AG09309 (cell line): ENCODE measurements around the gene NOP56.
"Not testable (repeated sequence)": the region's sequence is repeated elsewhere in the genome, so short reads cannot be mapped to it uniquely, and the experiment has no call there.

Experiments used
- DNase-seq: peaks from one replicate; pipeline ENCODE4 v3.0.0-alpha.2; 2010; ENCODE audit warnings: low read depth
- H3K4me3 ChIP-seq: 2 replicates; pipeline ENCODE4 v1.5.1; 2011; ENCODE audit warnings: mild to moderate bottlenecking, low read depth, low read length, moderate library complexity; ENCODE audit not compliant: control insufficient read depth
- CTCF ChIP-seq: IDR thresholded peaks from 2 replicates; pipeline ENCODE4 v1.5.1; 2011; ENCODE audit warnings: mild to moderate bottlenecking, low read depth, low read length, inconsistent platforms; ENCODE audit not compliant: insufficient read depth, control insufficient read depth; ENCODE audit errors: missing control alignments

NOP56 gene

GRCh38 chr20:2694519-2694918 is 42.1 kb downstream of the NOP56 start:
- no peak for TF ChIP-seq CTCF
- no peak for DNase-seq
- H3K4me3 ChIP-seq, result no peak overlapping the region

- no peak for DNase-seq
- H3K4me3 ChIP-seq, result no peak overlapping the region
- TF ChIP-seq CTCF, result no peak
These were observed 43.0 kb downstream of the NOP56 start for GRCh38 chr20:2695206-2695983.

- not testable (repeated sequence) for H3K4me3 ChIP-seq, DNase-seq
These were observed 43.6 kb downstream of the NOP56 start for GRCh38 chr20:2695984-2696525.

- no peak for DNase-seq
- no peak overlapping the region for H3K4me3 ChIP-seq
- no peak for TF ChIP-seq CTCF
These were observed 44.2 kb downstream of the NOP56 start for GRCh38 chr20:2696646-2697045.

- TF ChIP-seq CTCF, result no peak
- no peak overlapping the region for H3K4me3 ChIP-seq
- DNase-seq, result no peak
These were observed 45.3 kb downstream of the NOP56 start for GRCh38 chr20:2697768-2698167.

GRCh38 chr20:2698186-2698817 is 45.9 kb downstream of the NOP56 start:
- DNase-seq, result no peak
- H3K4me3 ChIP-seq, result no peak overlapping the region
- no peak for TF ChIP-seq CTCF

GRCh38 chr20:2698912-2699311 is 46.5 kb downstream of the NOP56 start:
- H3K4me3 ChIP-seq, result no peak overlapping the region
- DNase-seq, result no peak
- TF ChIP-seq CTCF, result no peak
